Right renal cortex interstitium (tissue), 3 donors: ENCODE data around the gene PKIG. TPM values are rescaled to one million over a fixed set of nuclear protein-coding genes. Genes with fewer than 3 reads are reported as not detected.

ENCODE experiments used
- DNase-seq, 3 donors: peaks; one replicate each; pipeline ENCODE4 v3.0.0-alpha.2; 2013; ENCODE audit warnings: low read depth in 3 of 3, low spot score in 2 of 3
- polyA plus RNA-seq, 3 donors: library from polyadenylated mRNA; unstranded; fragments of 120-200 nt; gene quantifications; one replicate each; pipeline ENCODE4 v1.2.1, GENCODE V29; 2013; ENCODE audit not compliant: insufficient read length in 3 of 3

The PKIG gene
- polyA plus RNA-seq, 3 donors: 57.8 to 60.6 (median 60.1) TPM

- no peak for DNase-seq
Measured at GRCh38 chr20:44615876-44616603, 33.7 kb downstream of the PKIG start.

GRCh38 chr20:44616604-44616964, 34.2 kb downstream of the PKIG start:
- DNase-seq: no peak

- no peak for DNase-seq
Measured at GRCh38 chr20:44618318-44618731, 35.9 kb downstream of the PKIG start.

GRCh38 chr20:44619294-44619693, 36.9 kb downstream of the PKIG start:
- DNase-seq: no peak

- no peak for DNase-seq
Measured at GRCh38 chr20:44620030-44620429, 37.7 kb downstream of the PKIG start.

- no peak for DNase-seq
Measured at GRCh38 chr20:44621325-44621724, 38.9 kb downstream of the PKIG start.

- no peak for DNase-seq
Measured at GRCh38 chr20:44621939-44622338, 39.6 kb downstream of the PKIG start.

- no peak for DNase-seq
Measured at GRCh38 chr20:44622501-44623270, 40.3 kb downstream of the PKIG start.

- DNase-seq: no peak
Measured at GRCh38 chr20:44624152-44624551, 41.8 kb downstream of the PKIG start.

GRCh38 chr20:44624743-44625271, 42.4 kb downstream of the PKIG start:
- no peak for DNase-seq

- no peak for DNase-seq
Measured at GRCh38 chr20:44625361-44625760, 43.0 kb downstream of the PKIG start.

- DNase-seq: no peak
Measured at GRCh38 chr20:44626278-44626677, 43.9 kb downstream of the PKIG start.

GRCh38 chr20:44627364-44628010, 45.1 kb downstream of the PKIG start:
- DNase-seq: no peak

GRCh38 chr20:44629017-44629385, 46.6 kb downstream of the PKIG start:
- DNase-seq: no peak

GRCh38 chr20:44629542-44629941, 47.2 kb downstream of the PKIG start:
- no peak for DNase-seq

- no peak for DNase-seq
Measured at GRCh38 chr20:44630297-44630696, 47.9 kb downstream of the PKIG start.

- no peak for DNase-seq
Measured at GRCh38 chr20:44632103-44632752, 49.8 kb downstream of the PKIG start.

- DNase-seq: no peak
Measured at GRCh38 chr20:44633187-44633810, 50.9 kb downstream of the PKIG start.

- no peak for DNase-seq
Measured at GRCh38 chr20:44633872-44634600, 51.7 kb downstream of the PKIG start.

- DNase-seq: no peak
Measured at GRCh38 chr20:44635877-44636276, 53.5 kb downstream of the PKIG start.
